ENCODE measurements around the gene PPP2R2B. TPM values are rescaled to one million over a fixed set of nuclear protein-coding genes. Genes with fewer than 3 reads are reported as not detected.

The PPP2R2B gene
- polyA plus RNA-seq, 1 experiment: 0.58 TPM

- TF ChIP-seq CTCF (IDR thresholded peaks at IDR 0.05; ENCODE audit: insufficient read depth, low read depth, low read length): no peak
- no peak overlapping the region for H3K4me3 ChIP-seq (ENCODE audit: low read depth, low read length)
- CTCF ChIA-PET: interaction anchor here (0.6 kb wide), 1 partner anchor 353 kb away, joined by 3 read pairs; no protein-coding TSS in a partner anchor
- no peaks in the 10 kb centered on the region for H3K36me3 ChIP-seq (ENCODE audit: control insufficient read depth, insufficient read depth, low read length)
- POLR2A ChIA-PET: no interaction called here
- DNase-seq (ENCODE audit: low read depth): no peak
- H3K27me3 ChIP-seq (ENCODE audit: control insufficient read depth, insufficient read depth, low read length): no peaks in the 10 kb centered on the region
Measured at GRCh38 chr5:146710348-146710747, 168.2 kb downstream of the PPP2R2B start.

- Histone ChIP-seq H3K36me3 (ENCODE audit: control insufficient read depth, insufficient read depth, low read length) (no peaks in the 10 kb centered on the region), H3K27me3 (ENCODE audit: control insufficient read depth, insufficient read depth, low read length) (no peaks in the 10 kb centered on the region), H3K4me3 (ENCODE audit: low read depth, low read length) (no peak overlapping the region)
- no peak for TF ChIP-seq CTCF (IDR thresholded peaks at IDR 0.05; ENCODE audit: insufficient read depth, low read depth, low read length)
- DNase-seq (ENCODE audit: low read depth): no peak
- ChIA-PET CTCF (no interaction called here), POLR2A (no interaction called here)
Measured at GRCh38 chr5:146707316-146707715, 171.2 kb downstream of the PPP2R2B start.

- no peaks in the 10 kb centered on the region for H3K36me3 ChIP-seq (ENCODE audit: control insufficient read depth, insufficient read depth, low read length)
- no peak for TF ChIP-seq CTCF (IDR thresholded peaks at IDR 0.05; ENCODE audit: insufficient read depth, low read depth, low read length)
- ChIA-PET CTCF (no interaction called here), POLR2A (no interaction called here)
- no peak overlapping the region for H3K4me3 ChIP-seq (ENCODE audit: low read depth, low read length)
- H3K27me3 ChIP-seq (ENCODE audit: control insufficient read depth, insufficient read depth, low read length): no peaks in the 10 kb centered on the region
- DNase-seq (ENCODE audit: low read depth): no peak
Measured at GRCh38 chr5:146706321-146706972, 172.1 kb downstream of the PPP2R2B start.

GRCh38 chr5:146704949-146705665 lies 173.4 kb downstream of the PPP2R2B start:
- DNase-seq (ENCODE audit: low read depth): no peak
- Histone ChIP-seq H3K36me3 (ENCODE audit: control insufficient read depth, insufficient read depth, low read length) (no peaks in the 10 kb centered on the region), H3K27me3 (ENCODE audit: control insufficient read depth, insufficient read depth, low read length) (no peaks in the 10 kb centered on the region), H3K4me3 (ENCODE audit: low read depth, low read length) (no peak overlapping the region)
- no peak for TF ChIP-seq CTCF (IDR thresholded peaks at IDR 0.05; ENCODE audit: insufficient read depth, low read depth, low read length)
- ChIA-PET CTCF (no interaction called here), POLR2A (no interaction called here)

- ChIA-PET POLR2A (no interaction called here), CTCF (interaction anchor here (0.6 kb wide), 1 partner anchor 120 kb away, joined by 4 read pairs; no protein-coding TSS in a partner anchor)
- TF ChIP-seq CTCF (IDR thresholded peaks at IDR 0.05; ENCODE audit: insufficient read depth, low read depth, low read length): no peak
- Histone ChIP-seq H3K4me3 (ENCODE audit: low read depth, low read length) (no peak overlapping the region), H3K36me3 (ENCODE audit: control insufficient read depth, insufficient read depth, low read length) (no peaks in the 10 kb centered on the region), H3K27me3 (ENCODE audit: control insufficient read depth, insufficient read depth, low read length) (no peaks in the 10 kb centered on the region)
- no peak for DNase-seq (ENCODE audit: low read depth)
Measured at GRCh38 chr5:146703899-146704298, 174.7 kb downstream of the PPP2R2B start.
